GM19455 (cell line): ENCODE results near the gene TMEM109.
A peak's percentile ranks its signal among the peaks of the same experiment; 100 is the strongest.

Experiments
- ATAC-seq: cut with Tn5 transposase; IDR thresholded peaks from one replicate; pipeline ENCODE4 v1.9.1; 2021; ENCODE audit not compliant: unreplicated experiment

TMEM109 gene

GRCh38 chr11:60913793-60914632 lies at the start of gene TMEM109:
Gene TMEM109 (plus strand): TSS chr11:60914158. CDS start chr11:60919694, 5,536 bp downstream.
- peak; percentile 46 for ATAC-seq

- no peak for ATAC-seq
Observed at GRCh38 chr11:60864856-60865513, 49.0 kb upstream of the TMEM109 start.

- ATAC-seq, result no peak
Observed at GRCh38 chr11:60866911-60867870, 46.8 kb upstream of the TMEM109 start, which contains the start of gene ZP1. Gene ZP1 (plus strand): TSS chr11:60867542. CDS start chr11:60867562, 20 bp downstream.

DNA sequence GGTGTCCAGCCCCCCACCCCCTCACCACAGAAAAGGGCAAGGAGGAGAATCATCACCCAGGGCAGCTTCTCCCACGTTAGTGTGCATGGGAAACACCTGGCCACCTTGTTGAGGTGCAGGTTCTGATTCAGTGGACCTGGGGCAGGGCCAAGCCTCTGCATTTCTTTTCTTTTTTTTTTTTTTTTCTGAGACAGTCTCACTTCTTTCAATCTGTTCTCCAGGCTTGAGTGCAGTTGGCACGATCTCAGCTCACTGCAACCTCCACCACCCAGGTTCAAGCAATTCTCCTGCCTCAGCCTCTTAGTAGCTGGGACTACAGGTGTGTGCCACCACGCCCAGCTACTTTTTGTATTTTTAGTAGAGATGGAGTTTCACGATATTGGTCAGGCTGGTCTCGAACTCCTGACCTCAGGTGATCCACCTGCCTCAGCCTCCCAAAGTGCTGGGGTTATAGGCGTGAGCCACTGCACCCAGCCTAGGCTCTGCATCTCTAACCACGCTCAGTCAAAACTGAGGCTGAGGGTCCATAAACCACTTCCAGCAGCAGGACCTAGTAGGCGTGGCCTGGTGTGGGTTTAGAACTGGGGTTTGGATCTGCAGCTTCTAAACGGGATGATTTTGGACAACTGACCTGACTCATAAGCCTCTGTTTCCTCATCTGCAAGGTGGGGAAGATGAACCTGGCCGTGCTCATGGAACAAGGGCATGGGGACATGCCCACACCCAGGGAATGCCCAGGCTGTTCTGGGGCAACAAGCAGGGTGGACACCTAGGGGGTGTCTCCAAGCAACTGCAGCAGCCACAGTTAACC lies 45.9 kb upstream of the TMEM109 start:
- ATAC-seq, result no peak

- no peak for ATAC-seq
Observed at GRCh38 chr11:60868682-60869450, 45.1 kb upstream of the TMEM109 start.

- ATAC-seq, result no peak
Observed at GRCh38 chr11:60869451-60869825, 44.5 kb upstream of the TMEM109 start.

DNA sequence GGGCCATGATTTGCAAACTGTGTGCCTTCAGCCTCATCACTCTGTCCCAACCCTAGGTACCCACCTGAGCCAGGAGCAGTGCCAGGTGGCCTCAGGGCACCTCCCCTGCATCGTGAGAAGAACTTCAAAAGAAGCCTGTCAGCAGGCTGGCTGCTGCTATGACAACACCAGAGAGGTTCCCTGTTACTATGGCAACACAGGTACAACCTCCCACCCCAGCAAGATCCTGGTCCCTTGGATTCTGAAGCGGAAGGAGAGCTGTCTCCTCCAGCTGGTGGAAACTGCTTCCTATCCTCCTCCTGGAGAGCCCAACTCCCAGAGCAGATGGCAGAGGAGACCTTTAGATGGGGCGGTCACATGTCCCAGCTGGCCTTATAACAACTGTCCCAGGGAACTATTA lies 43.7 kb upstream of the TMEM109 start:
- no peak for ATAC-seq

DNA sequence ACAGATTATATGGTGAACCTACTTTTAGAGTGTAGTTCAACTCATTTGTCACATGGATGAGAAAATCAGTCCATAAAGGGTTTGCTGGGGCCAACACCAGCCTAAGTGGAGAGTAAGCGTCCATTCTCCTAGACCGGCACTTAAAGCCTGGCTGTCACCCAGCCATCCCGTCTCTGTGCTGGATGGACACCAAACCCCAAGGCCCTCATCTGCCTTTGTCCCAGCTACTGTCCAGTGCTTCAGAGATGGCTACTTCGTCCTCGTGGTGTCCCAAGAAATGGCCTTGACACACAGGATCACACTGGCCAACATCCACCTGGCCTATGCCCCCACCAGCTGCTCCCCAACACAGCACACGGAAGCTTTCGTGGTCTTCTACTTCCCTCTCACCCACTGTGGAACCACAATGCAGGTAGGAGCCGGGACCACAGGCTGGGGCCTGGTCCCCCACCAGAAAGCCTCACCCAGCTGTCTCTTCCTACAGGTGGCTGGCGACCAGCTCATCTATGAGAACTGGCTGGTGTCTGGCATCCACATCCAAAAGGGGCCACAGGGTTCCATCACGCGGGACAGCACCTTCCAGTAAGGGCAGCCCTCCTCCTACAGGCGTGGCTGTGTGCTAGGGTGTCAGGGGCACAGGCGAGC lies 43.1 kb upstream of the TMEM109 start:
- no peak for ATAC-seq

- no peak for ATAC-seq
Observed at GRCh38 chr11:60871378-60872061, 42.4 kb upstream of the TMEM109 start.

DNA sequence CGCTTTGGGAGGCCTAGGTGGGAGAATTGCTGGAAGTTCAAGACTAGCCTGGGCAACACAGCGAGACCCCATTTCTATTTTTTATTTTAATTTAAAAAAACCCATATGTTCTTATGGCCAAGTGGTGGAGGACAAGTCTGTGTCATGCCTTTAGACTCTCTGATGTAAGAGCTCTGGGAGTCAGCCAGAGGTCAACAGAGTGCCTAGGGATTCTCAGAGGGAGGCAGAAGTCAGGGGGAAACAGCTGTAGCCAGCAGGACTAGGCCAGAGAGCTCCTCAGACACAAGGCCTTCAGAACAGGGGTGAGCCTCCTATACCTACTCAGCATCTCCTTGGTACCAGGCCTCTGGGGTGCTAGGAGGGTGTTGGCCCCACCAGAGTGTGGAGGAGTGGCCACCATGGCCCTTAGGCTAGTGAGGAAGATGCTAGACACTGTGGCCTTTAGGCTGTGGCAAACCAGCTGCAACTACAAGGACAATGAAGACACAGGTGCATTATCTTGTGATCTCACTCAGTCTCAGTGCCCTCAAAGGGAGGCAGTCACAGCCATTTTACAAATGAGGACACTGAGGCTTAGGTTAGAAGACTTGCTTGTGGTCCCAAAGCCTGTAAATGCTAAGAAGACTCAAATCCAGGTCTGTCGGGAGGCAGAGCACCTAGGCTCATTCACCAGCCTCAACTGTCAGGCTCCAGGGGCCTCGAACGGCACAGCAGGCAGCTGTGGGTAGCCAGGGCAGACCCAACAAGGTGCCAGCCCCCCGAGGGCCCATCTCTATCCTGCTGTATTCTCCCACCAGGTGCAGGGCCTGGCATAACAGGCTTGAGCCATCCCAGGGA lies 41.6 kb upstream of the TMEM109 start:
- ATAC-seq, result no peak

GRCh38 chr11:60872961-60873524 lies 40.9 kb upstream of the TMEM109 start:
- no peak for ATAC-seq

GRCh38 chr11:60873533-60873932 lies 40.4 kb upstream of the TMEM109 start:
- ATAC-seq, result no peak

DNA sequence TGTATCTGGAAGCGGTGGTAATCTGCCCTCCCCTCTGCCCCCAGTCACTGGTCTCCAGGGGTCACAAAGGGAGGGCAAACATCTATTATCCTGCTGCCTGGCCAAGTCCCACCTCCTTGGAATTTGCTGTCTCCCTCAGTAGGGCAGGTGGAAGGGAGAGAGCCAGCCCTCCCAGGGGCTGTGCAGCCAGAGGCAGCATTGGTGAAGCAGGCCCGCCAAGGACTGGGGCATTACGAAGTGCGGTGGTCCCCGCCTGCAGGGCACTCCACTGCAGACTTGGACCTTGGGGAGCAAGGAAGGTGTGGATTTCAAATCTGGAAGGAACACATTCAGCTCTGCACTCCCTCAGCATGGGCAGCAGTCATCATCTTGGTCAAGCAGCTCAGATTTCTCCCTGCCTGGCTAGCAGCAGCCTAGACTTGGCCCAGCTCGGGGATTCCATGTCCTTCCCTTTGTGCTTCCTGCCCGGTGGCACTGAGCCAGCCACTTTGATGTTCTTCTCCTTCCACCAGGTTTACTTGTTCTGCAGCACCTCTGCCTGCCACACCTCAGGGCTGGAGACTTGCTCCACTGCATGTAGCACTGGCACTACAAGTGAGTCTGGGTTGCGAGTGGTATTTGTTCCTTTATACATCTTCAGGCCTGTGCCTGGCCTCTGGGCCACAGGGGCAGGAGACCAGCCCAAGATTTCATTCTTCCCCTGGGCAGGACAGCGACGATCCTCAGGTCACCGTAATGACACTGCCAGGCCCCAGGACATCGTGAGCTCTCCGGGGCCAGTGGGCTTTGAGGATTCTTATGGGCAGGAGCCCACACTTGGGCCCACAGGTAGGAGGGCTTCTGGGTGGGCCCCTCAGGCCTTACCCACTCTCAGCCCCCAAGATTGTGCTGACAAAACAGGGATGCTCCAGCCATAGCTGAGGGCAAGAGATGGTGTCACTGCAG lies 39.3 kb upstream of the TMEM109 start:
- ATAC-seq, result no peak

- ATAC-seq, result no peak
Observed at GRCh38 chr11:60875366-60876167, 38.4 kb upstream of the TMEM109 start.

GRCh38 chr11:60876168-60876485 lies 37.8 kb upstream of the TMEM109 start:
- no peak for ATAC-seq
